HepG2 (cell line): ENCODE data around the gene COA1. TPM values are rescaled to one million over a fixed set of nuclear protein-coding genes. Genes with fewer than 3 reads are reported as not detected.

Experiments used
- ASH2L ChIP-seq: fragments of 300-600, 200-600 bp; sonication (generic); IDR thresholded peaks from 2 replicates; pipeline ENCODE4 v1.7.0; 2017; ENCODE audit warnings: low read depth, mild to moderate bottlenecking, moderate library complexity, mixed read lengths, low read length; ENCODE audit not compliant: insufficient read length
- ATF7 ChIP-seq, 2 experiments: fragments of 450-650 bp in 1 of 2; sonication (generic) in 1 of 2; formaldehyde crosslinking in 1 of 2; IDR thresholded peaks; 2 replicates each; pipeline versions ENCODE4 v1.4.0 to v1.6.1; 2016 to 2020; ENCODE audit warnings: antibody characterized with exemption in 1 of 2, mild to moderate bottlenecking in 1 of 2, missing genetic modification reagents in 1 of 2
- CBX5 ChIP-seq: sonication (generic); formaldehyde crosslinking; IDR thresholded peaks from 2 replicates; pipeline ENCODE4 v1.4.0; 2020; ENCODE audit warnings: missing genetic modification reagents, borderline replicate concordance
- CREB1 ChIP-seq, 2 experiments: fragments of 450-650 bp in 1 of 2; IDR thresholded peaks; 2 replicates each; pipeline ENCODE4 v1.6.1; 2016 to 2017; ENCODE audit warnings: control low read depth in 1 of 2, mild to moderate bottlenecking in 1 of 2, missing compliant biosample characterization in 1 of 2, missing genetic modification characterization in 1 of 2
- FOXA1 ChIP-seq, 2 experiments: fragments of 450-650 bp in 1 of 2; sonication (generic) in 1 of 2; formaldehyde crosslinking in 1 of 2; IDR thresholded peaks; 2 replicates each; pipeline versions ENCODE4 v1.4.0 to v1.6.1; 2016 to 2020; ENCODE audit warnings: missing genetic modification reagents in 1 of 2
- FOXP1 ChIP-seq, 2 experiments: fragments of 450-650 bp in 1 of 2; IDR thresholded peaks; 2 replicates each; pipeline ENCODE4 v1.6.1; 2017 to 2018; ENCODE audit warnings: antibody characterized with exemption in 1 of 2
- HNRNPUL1 ChIP-seq: fragments of 200-400 bp; formaldehyde crosslinking; IDR thresholded peaks from 2 replicates; pipeline ENCODE4 v1.6.1; 2017; ENCODE audit warnings: low read depth, mild to moderate bottlenecking, low read length, moderate library complexity
- MEF2D ChIP-seq: sonication (generic); formaldehyde crosslinking; IDR thresholded peaks from 2 replicates; pipeline ENCODE4 v1.5.1; 2020; ENCODE audit warnings: mild to moderate bottlenecking, missing genetic modification reagents
- NFKBIZ ChIP-seq: IDR thresholded peaks from 2 replicates; pipeline ENCODE4 v1.6.1; 2018; ENCODE audit warnings: missing genetic modification reagents, missing compliant biosample characterization
- NR2C2 ChIP-seq: sonication (generic); formaldehyde crosslinking; IDR thresholded peaks from 2 replicates; pipeline ENCODE4 v1.4.0; 2020; ENCODE audit warnings: missing genetic modification reagents, mild to moderate bottlenecking, moderate library complexity, borderline replicate concordance
- PPARG ChIP-seq: conservative IDR thresholded peaks from 2 replicates; pipeline ENCODE4 v1.6.1; 2016; ENCODE audit warnings: missing biosample characterization, missing genetic modification reagents
- SOX6 ChIP-seq, 2 experiments: fragments of 450-650 bp in 1 of 2; sonication (generic) in 1 of 2; formaldehyde crosslinking in 1 of 2; IDR thresholded peaks; 2 replicates each; pipeline versions ENCODE4 v1.4.0 to v1.6.1; 2017 to 2020; ENCODE audit warnings: antibody characterized with exemption in 1 of 2, mild to moderate bottlenecking in 1 of 2, missing genetic modification reagents in 1 of 2
- TRAFD1 ChIP-seq: sonication (generic); formaldehyde crosslinking; IDR thresholded peaks from 2 replicates; pipeline ENCODE4 v1.5.1; 2020; ENCODE audit warnings: missing genetic modification reagents, mild to moderate bottlenecking, borderline replicate concordance
- ZBTB2 ChIP-seq: sonication (generic); formaldehyde crosslinking; IDR thresholded peaks from 2 replicates; pipeline ENCODE4 v1.8.0; 2022; ENCODE audit warnings: low read depth, missing genetic modification reagents
- ZBTB7B ChIP-seq: sonication (generic); formaldehyde crosslinking; IDR thresholded peaks from 2 replicates; pipeline ENCODE4 v1.4.0; 2020; ENCODE audit warnings: missing genetic modification reagents
- ZNF280B ChIP-seq: sonication (generic); formaldehyde crosslinking; IDR thresholded peaks from 2 replicates; pipeline ENCODE4 v1.5.0; 2020; ENCODE audit warnings: missing genetic modification reagents, mild to moderate bottlenecking, borderline replicate concordance
- ZNF446 ChIP-seq: sonication (generic); formaldehyde crosslinking; IDR thresholded peaks from 2 replicates; pipeline ENCODE4 v1.5.0; 2020; ENCODE audit warnings: mild to moderate bottlenecking, missing genetic modification reagents
- ZNF670 ChIP-seq: sonication (generic); formaldehyde crosslinking; IDR thresholded peaks from 2 replicates; pipeline ENCODE4 v1.8.0; 2022; ENCODE audit warnings: mild to moderate bottlenecking, missing genetic modification reagents, borderline replicate concordance
- ZNF674 ChIP-seq: sonication (generic); formaldehyde crosslinking; IDR thresholded peaks from 2 replicates; pipeline ENCODE4 v1.5.0; 2020; ENCODE audit warnings: low read depth, mild to moderate bottlenecking, missing genetic modification reagents
- ZNF746 ChIP-seq: sonication (generic); formaldehyde crosslinking; IDR thresholded peaks from 2 replicates; pipeline ENCODE4 v1.8.0; 2022; ENCODE audit warnings: mild to moderate bottlenecking, missing genetic modification reagents
- ZSCAN9 ChIP-seq: IDR thresholded peaks from 2 replicates; pipeline ENCODE4 v1.6.1; 2016; ENCODE audit warnings: borderline replicate concordance
- polyA plus RNA-seq, 8 experiments: library from polyadenylated mRNA; depleted of rRNA in 3 of 8; stranded (reverse) in 7 of 8; unstranded in 1 of 8; fragments of >200 nt; fragmentation: Illumina TruSeq in 4 of 8; extraction: Trizol in 4 of 8; gene quantifications; 2 replicates each; pipeline versions ENCODE4 v1.2.1 to v1.2.3, GENCODE V29; 2011 to 2016; ENCODE audit warnings: low read depth in 4 of 8, missing spikeins in 1 of 8, mixed read lengths in 1 of 8; ENCODE audit not compliant: insufficient read depth in 1 of 8
- total RNA-seq, 5 experiments: library from RNA; depleted of rRNA; stranded (reverse); fragments of >200 nt; fragmentation: Illumina TruSeq; extraction: Trizol; gene quantifications; 2 replicates each; pipeline ENCODE4 v1.2.3, GENCODE V29; 2016; ENCODE audit warnings: low read depth in 1 of 5

The COA1 gene
- total and polyA plus RNA-seq, 2 of the 13 experiments (the other 11 are each of a cell fraction or from before 2014, with no cell fraction given) = 33.2 to 65.7 TPM

- TF ChIP-seq ZNF280B (no peak), NR2C2 (peak; percentile 47; the same call in 1 of the 2 replicates), SOX6 (IDR thresholded peaks at IDR 0.05) (no peak), SOX6 (CRISPR knock-in tag; IDR thresholded peaks at IDR 0.05) (peak; percentile 54; the same call in 1 of the 2 replicates), ZNF446 (no peak), ZNF674 (CRISPR knock-in tag) (no peak), HNRNPUL1 (no peak), FOXP1 (IDR thresholded peaks at IDR 0.05) (no peak), FOXP1 (CRISPR knock-in tag; IDR thresholded peaks at IDR 0.05) (peak; percentile 65; the same call in 1 of the 2 replicates), ZBTB2 (CRISPR knock-in tag) (no peak), FOXA1 (IDR thresholded peaks at IDR 0.05) (no peak), FOXA1 (CRISPR knock-in tag; IDR thresholded peaks at IDR 0.05) (peak; percentile 64), PPARG (CRISPR knock-in tag) (peak; percentile 55), ZBTB7B (CRISPR knock-in tag) (no peak), ZSCAN9 (CRISPR knock-in tag) (0 out of 2 replicates have a peak, but pooled peaks have one; percentile 35), MEF2D (CRISPR knock-in tag) (0 out of 2 replicates have a peak, but pooled peaks have one; percentile 31), ZNF670 (CRISPR knock-in tag) (no peak), ATF7 (IDR thresholded peaks at IDR 0.05) (peak; percentile 41; the same call in 1 of the 2 replicates), ATF7 (CRISPR knock-in tag; IDR thresholded peaks at IDR 0.05) (no peak), CBX5 (CRISPR knock-in tag) (no peak), ASH2L (no peak), CREB1 (IDR thresholded peaks at IDR 0.05) (no peak), CREB1 (CRISPR knock-in tag; IDR thresholded peaks at IDR 0.05) (0 out of 2 replicates have a peak, but pooled peaks have one; percentile 36), ZNF746 (CRISPR knock-in tag) (no peak), NFKBIZ (CRISPR knock-in tag) (0 out of 2 replicates have a peak, but pooled peaks have one; percentile 43), TRAFD1 (CRISPR knock-in tag) (no peak)
Observed at GRCh38 chr7:43674559-43675436, 54.5 kb downstream of the COA1 start (continued).
